HG03432 (cell line): ENCODE results near the gene LMNB1.
"Not testable (repeated sequence)": the region's sequence is repeated elsewhere in the genome, so short reads cannot be mapped to it uniquely, and the experiment has no call there.

Source experiments
- ATAC-seq: cut with Tn5 transposase; IDR thresholded peaks from one replicate; pipeline ENCODE4 v1.9.1; 2021; ENCODE audit warnings: mild to moderate bottlenecking, moderate library complexity; ENCODE audit not compliant: unreplicated experiment

LMNB1 gene

GRCh38 chr5:126819253-126819652 lies 42.3 kb downstream of the LMNB1 start:
- no peak for ATAC-seq

GRCh38 chr5:126826619-126827215 lies 49.8 kb downstream of the LMNB1 start:
- no peak for ATAC-seq

DNA sequence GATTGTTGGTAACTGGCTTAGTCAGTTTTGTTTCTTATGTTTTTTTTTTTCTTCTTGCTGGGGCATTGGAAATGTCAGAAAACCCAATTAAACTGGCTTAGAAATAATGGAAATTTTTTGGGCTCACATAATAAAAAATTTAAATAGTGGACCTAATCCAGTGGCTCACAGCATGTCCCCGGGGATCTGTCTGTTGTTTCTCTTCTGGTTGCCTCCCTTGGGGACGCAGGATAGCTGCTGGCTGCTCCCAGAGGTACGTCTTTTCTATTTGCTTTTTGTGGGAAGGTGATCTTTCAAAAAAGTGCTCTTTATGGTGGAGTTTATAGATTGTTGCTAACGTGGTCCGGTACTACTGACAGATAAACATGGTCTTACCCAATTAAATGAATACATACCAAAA lies 52.2 kb downstream of the LMNB1 start:
- no peak for ATAC-seq

GRCh38 chr5:126830061-126830460 lies 53.1 kb downstream of the LMNB1 start:
- no peak for ATAC-seq

DNA sequence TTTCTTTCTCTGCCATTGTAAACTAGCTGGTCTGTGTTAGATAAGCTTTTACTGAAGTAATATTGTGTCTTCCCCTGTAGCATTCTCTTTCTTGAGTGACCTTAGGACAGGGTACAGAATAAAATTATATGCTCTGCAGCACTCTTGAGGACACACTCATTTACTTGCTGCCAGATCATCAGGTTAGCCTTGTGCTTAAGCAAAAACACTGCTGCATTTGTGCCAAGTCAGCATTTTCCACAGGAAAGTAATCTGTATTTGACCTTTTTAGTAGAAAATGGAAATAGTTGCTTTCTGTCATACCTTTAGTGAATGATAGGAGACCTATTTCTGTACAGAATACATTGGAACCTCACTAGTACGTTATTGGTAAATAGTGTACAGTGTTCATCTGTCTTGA lies 54.2 kb downstream of the LMNB1 start:
- no peak for ATAC-seq

GRCh38 chr5:126836778-126837177 lies 59.8 kb downstream of the LMNB1 start:
- no peak for ATAC-seq

GRCh38 chr5:126837242-126837641 lies 60.3 kb downstream of the LMNB1 start:
- no peak for ATAC-seq

GRCh38 chr5:126837906-126838539 lies 61.1 kb downstream of the LMNB1 start:
- no peak for ATAC-seq

DNA sequence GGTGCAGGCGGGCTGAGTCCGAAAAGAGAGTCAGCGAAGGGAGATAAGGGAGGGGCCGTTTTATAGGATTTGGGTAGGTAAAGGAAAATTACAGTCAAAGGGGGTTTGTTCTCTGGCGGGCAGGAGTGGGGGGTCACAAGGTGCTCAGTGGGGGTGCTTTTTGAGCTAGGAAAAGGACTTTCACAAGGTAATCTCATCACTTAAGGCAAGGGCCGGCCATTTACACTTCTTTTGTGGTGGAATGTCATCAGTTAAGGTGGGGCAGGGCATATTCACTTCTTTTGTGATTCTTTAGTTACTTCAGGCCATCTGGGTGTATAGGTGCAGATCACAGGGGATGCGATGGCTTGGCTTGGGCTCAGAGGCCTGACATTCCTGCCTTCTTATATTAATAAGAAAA lies 62.5 kb downstream of the LMNB1 start:
- not testable (repeated sequence) for ATAC-seq

DNA sequence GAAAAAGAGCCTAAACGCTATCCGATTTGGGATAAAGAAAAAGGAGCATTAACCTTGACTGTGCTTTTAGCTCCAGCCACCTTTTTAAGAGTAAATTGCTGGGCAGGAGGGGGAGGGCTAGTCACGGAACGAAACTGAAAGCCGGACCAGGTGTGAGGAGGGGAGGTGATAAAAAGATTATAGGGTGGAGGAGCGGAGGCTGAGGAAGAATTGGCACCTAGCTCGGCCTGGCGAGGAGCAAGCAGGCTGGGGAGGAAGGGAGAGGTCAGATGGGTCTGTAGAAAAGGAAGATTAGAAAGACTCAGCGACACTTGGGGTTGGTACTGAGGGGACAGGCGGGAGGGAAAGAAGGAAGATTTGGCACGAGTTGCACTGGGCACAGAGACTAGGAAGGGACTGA lies 66.4 kb downstream of the LMNB1 start:
- not testable (repeated sequence) for ATAC-seq

DNA sequence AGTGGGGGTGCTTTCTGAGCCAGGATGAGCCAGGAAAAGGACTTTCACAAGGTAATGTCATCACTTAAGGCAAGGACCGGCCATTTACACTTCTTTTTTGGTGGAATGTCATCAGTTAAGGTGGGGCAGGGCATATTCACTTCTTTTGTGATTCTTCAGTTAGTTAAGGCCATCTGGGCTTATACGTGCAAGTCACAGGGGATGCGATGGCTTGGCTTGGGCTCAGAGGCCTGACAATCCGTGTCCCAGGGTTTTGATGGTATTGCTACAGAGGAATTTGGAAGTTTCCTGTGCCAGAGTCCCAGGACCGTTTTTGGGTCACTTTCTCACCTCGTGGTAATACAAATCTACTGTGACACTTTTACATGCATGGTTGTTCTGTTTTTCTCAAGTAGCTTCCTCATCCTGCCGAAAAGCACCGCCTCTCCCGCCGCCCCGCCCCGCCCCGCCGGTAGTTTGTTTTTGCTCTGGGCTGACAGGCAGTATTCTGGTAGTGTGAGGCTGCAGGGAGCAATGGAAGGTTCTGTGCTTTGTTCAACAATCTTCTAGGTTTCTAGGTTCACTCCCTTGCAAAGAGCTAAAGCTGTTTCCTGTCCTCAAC lies 68.6 kb downstream of the LMNB1 start:
- ATAC-seq, result peak; percentile 98

GRCh38 chr5:126846344-126846743 lies 69.4 kb downstream of the LMNB1 start:
- no peak for ATAC-seq

DNA sequence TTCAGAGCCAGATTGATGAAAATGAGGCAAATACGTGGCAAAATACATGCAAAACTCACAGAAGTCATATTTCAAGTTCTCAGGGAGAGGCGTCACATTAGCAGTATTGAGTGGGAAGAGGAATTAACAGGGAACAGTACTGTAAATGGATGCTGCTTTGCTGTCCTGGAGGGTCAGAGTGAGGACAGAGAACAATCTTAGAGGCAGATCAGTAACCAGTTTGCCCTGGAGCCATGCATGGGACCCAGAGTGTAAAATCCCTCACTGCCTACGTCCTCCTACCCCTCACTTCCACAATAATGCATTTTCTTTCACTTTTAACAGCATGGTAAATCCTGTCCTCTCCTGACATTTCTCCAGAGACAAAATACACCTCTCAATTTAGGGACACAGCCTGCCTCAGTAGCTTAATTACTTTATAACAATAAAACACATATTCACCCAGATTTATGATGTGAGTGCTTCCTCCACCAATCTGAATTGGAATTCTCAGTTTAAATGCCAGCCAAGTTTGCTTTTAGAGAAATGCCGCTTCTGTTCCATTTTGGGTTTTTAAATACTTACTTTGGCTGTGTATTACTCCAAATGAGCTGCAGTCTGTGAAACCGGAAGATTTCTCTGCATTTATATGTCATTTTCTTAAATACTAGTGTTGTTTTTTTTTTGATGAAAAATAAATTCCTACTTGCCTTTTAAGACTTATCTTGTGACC lies 70.0 kb downstream of the LMNB1 start:
- no peak for ATAC-seq

DNA sequence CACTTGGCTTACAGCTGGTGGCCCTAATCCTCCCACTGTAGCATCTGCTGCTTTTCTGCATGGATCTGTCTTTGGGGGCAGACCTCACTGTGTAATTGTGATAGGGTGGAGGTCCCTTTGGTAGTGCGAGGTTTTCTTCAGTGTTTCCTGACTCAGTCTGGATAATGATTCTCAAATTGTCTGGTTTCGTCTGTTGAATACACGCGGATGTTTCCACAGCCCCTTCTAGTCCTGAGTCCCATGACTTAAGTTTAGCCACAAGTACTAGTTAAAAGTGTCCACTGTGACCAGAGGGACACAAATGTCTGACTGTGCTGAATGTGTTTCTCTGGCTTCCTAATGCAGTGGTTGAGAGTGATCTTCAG lies 70.5 kb downstream of the LMNB1 start:
- no peak for ATAC-seq

DNA sequence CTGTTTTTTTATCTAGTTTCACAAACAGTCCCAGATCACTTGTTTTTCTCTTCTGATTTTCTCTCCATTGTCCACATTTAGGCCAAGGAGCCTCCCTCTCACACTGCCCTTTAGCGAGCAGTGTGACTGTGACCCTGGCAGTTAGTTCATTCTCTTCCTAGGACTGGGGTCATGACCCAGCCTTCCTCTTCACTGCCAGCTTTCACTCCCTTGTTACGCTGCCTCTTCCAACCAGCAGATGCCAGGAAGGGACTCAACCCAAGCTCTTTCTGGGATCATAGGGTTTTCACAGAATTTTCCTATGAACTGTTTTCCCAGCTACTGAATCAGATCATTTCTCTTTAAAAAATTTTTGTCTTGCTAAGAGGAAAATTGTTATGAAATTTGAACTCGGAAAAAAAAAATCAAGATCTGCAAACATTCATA lies 70.9 kb downstream of the LMNB1 start:
- no peak for ATAC-seq

DNA sequence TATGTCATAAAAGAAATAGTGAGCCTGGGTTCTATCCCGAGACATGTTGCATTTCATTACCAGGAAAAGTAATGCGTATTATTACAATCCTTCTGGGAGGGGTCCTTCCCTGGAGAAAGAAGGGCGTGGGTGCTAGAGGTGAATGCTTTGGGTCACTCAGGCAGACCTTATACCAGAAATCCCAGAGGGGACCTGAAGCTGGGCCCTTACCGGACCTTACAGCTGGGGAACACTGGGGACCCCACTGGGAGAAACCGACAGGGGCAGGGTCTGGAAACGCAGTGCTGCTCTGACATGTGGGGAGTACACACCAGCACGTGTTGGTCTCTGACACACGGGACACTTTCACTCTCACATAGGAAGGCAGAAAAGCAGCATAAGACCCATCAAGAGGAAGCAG lies 71.3 kb downstream of the LMNB1 start:
- no peak for ATAC-seq

DNA sequence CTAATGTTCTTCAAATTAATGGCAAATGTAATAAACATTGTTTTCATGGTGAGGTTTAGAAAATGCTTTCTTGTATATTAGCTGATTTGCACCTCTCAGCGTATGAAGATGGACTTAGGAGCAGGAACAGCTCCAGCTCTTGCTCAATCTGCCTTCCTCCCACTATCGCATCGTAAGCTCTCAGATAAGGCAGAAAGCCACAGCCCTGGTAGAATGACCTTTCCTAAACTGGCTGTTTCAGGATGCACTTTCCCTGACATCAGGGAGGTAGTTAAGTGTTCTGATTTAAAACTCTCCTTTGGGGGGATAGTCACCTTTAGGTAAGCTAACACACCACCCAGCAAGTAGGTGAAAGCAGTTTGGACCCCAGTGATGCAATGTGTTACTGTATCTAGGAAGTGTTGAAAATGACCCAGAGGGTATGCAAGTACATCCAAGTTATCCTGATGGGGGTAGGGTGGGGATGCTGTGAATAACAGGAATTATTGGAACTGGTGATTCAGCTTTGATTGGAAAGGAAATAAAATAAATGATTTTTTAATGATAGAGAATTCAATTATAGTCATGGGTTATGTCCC lies 72.3 kb downstream of the LMNB1 start:
- no peak for ATAC-seq

DNA sequence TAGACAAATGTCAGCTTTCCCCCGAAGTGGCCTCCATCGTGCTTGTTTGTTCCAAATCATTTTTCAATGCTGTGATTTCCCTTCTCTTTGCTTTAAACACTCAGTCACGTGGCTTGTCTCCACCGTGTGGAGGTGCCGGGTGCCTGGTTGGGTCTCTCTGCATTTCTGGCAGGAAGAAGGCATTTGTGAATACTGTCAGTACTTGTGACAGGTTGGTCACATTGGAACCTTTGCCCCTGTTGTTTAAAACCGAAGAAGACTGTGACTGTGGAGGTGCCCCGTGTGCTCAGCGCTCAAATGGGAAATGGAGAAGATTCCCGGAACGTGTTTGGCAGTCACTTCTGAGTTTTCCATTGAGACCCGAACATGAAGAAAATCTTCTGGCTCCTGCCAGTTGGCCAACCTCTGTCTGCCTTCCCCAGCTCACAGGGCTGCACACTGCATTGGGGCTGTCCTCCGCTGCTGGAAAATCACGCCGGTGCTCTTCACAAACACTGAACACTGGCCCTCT lies 74.6 kb downstream of the LMNB1 start:
- ATAC-seq, result no peak

- peak; percentile 86 for ATAC-seq
These were observed 75.2 kb downstream of the LMNB1 start for GRCh38 chr5:126852091-126852571.

GRCh38 chr5:126852841-126853271 lies 75.9 kb downstream of the LMNB1 start:
- ATAC-seq, result no peak
